Parathyroid adenoma (tissue), 2 donors: ENCODE measurements around the gene DAGLA.

ENCODE experiments used
- H2AFZ ChIP-seq: fragments of 300-600 bp; sonication (generic); one replicate; pipeline ENCODE4 v1.7.0; 2017; ENCODE audit warnings: antibody characterized with exemption, mild to moderate bottlenecking
- H3K27ac ChIP-seq: fragments of 300-600 bp; sonication (generic); one replicate; pipeline ENCODE4 v1.7.0; 2017
- H3K27me3 ChIP-seq: fragments of 300-600 bp; sonication (generic); one replicate; pipeline ENCODE4 v1.7.0; 2017; ENCODE audit warnings: low read length; ENCODE audit not compliant: control insufficient read depth, insufficient read depth
- H3K36me3 ChIP-seq: fragments of 300-600 bp; sonication (generic); one replicate; pipeline ENCODE4 v1.7.0; 2017; ENCODE audit warnings: low read length; ENCODE audit not compliant: control insufficient read depth, insufficient read depth
- H3K4me1 ChIP-seq: fragments of 300-600 bp; sonication (generic); one replicate; pipeline ENCODE4 v1.7.0; 2017; ENCODE audit warnings: control low read depth
- H3K4me2 ChIP-seq: fragments of 300-600 bp; sonication (generic); one replicate; pipeline ENCODE4 v1.7.0; 2017; ENCODE audit warnings: low read length
- H3K4me3 ChIP-seq: fragments of 300-600 bp; sonication (generic); one replicate; pipeline ENCODE4 v1.7.0; 2017; ENCODE audit warnings: low read depth, low read length
- H3K79me2 ChIP-seq: fragments of 300-600 bp; sonication (generic); one replicate; pipeline ENCODE4 v1.7.0; 2017; ENCODE audit warnings: control low read depth
- H3K9ac ChIP-seq: fragments of 300-600 bp; sonication (generic); one replicate; pipeline ENCODE4 v1.7.0; 2017; ENCODE audit warnings: mild to moderate bottlenecking
- H3K9me3 ChIP-seq: fragments of 300-600 bp; sonication (generic); one replicate; pipeline ENCODE4 v1.7.0; 2017; ENCODE audit warnings: low read length; ENCODE audit not compliant: control insufficient read depth
- CTCF ChIP-seq: fragments of 300-600 bp; sonication (generic); IDR thresholded peaks from one replicate; pipeline ENCODE4 v1.7.0; 2017; ENCODE audit warnings: antibody characterized with exemption, mild to moderate bottlenecking
- donor health status: primary hyperparathyroidism.

The DAGLA gene

DNA sequence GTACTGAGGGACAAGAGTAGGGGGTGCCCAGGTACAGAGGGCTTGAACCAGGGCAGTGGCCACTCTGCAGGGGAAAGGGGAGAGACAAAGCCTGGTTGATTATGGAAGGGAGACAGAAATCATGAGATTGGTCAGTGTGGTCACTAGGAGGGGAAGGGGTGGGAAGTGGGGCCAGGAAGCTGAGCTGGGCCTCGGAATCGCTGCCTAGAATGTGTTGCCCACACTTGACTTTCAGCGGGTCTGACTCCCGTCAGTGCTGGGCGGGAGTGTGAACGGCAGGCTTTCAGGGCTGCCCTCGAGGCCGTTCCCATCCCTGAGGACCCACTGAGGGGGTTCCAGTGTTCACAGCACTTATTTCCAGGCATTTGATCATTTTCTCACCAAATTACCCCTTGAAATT, 5.9 kb downstream of the DAGLA start:
- Histone ChIP-seq H3K9me3 (no peaks in the 10 kb centered on the region), H3K4me1 (no peaks in the 10 kb centered on the region), H3K27me3 (no peaks in the 10 kb centered on the region), H3K27ac (no peak overlapping the region), H3K4me2 (no peak overlapping the region), H3K79me2 (no peaks in the 10 kb centered on the region), H3K9ac (no peak overlapping the region), H3K36me3 (no peaks in the 10 kb centered on the region), H2AFZ (no peak overlapping the region), H3K4me3 (no peak overlapping the region)
- no peak for TF ChIP-seq CTCF

GRCh38 chr11:61686469-61686868, 6.3 kb downstream of the DAGLA start:
- H2AFZ ChIP-seq = no peak overlapping the region
- H3K9ac ChIP-seq = no peak overlapping the region
- H3K27me3 ChIP-seq = no peaks in the 10 kb centered on the region
- H3K79me2 ChIP-seq = no peaks in the 10 kb centered on the region
- no peak overlapping the region for H3K27ac ChIP-seq
- no peak for TF ChIP-seq CTCF
- no peaks in the 10 kb centered on the region for H3K4me1 ChIP-seq
- no peak overlapping the region for H3K4me2 ChIP-seq
- no peak overlapping the region for H3K4me3 ChIP-seq
- H3K36me3 ChIP-seq = no peaks in the 10 kb centered on the region
- H3K9me3 ChIP-seq = no peaks in the 10 kb centered on the region

DNA sequence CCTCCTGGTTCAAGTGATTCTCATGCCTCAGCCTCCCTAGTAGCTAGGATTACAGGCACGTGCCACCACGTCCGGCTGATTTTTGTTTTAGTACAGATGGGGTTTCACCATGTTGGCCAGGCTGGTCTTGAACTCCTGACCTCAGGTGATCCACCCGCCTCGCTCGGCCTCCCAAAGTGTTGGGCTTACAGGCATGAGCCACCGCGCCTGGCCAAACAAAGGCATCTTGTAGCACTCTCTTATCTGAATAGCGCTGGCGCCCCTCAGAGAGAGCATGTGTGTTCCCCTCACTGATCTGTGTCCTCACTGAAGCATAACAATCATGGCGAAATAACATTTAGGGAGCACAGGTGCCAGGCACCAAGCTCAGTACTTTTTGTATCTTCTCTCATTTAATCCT, 7.2 kb downstream of the DAGLA start:
- Histone ChIP-seq H3K9me3 (no peaks in the 10 kb centered on the region), H3K79me2 (no peaks in the 10 kb centered on the region), H3K4me2 (no peak overlapping the region), H3K9ac (no peak overlapping the region), H3K27ac (no peak overlapping the region), H3K36me3 (no peaks in the 10 kb centered on the region), H3K27me3 (no peaks in the 10 kb centered on the region), H3K4me1 (no peaks in the 10 kb centered on the region), H3K4me3 (no peak overlapping the region), H2AFZ (no peak overlapping the region)
- no peak for TF ChIP-seq CTCF

DNA sequence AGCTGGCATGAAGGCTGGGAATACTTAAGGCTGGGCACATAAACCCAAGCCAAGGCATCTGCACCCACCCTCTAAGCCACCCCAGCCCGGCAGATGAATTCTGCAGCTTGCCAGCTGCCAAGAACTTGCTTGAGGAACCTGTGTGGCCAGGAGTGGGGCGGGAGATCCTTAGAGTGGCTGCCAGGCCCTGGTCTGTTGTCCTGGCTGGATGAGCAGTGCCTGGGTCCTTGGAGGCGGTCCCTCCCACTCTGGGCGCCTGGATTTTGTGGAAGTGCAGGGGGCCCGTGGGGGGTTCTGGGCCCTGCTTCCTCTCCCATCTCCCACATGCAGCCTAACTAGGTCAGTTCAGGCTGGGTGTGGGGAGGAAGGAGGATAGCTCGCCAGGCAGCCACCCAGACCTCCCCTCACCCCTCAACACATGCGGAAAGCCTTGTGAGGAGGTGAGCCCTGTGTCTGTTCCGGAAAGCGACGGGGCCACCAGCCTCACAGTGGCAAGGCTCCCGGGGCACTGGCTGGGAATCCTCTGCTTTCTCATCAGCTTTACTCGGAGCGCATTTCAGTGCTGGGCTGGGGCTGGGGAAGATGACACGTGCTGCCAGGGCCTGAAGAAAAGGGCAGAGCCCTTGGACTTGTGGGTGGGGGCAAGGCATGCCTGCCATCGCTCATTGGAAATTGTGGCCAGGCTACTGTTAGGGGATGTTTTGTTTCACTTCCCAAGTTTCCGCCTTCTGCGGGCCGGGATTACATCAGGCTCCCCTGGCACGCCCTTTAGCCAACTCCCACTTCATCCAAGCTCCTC, 8.4 kb downstream of the DAGLA start:
- no peaks in the 10 kb centered on the region for H3K79me2 ChIP-seq
- H3K27me3 ChIP-seq = no peaks in the 10 kb centered on the region
- no peak overlapping the region for H3K27ac ChIP-seq
- H3K36me3 ChIP-seq = no peaks in the 10 kb centered on the region
- H3K9ac ChIP-seq = no peak overlapping the region
- no peak overlapping the region for H3K4me3 ChIP-seq
- no peaks in the 10 kb centered on the region for H3K4me1 ChIP-seq
- H2AFZ ChIP-seq = no peak overlapping the region
- no peaks in the 10 kb centered on the region for H3K9me3 ChIP-seq
- no peak for TF ChIP-seq CTCF
- no peak overlapping the region for H3K4me2 ChIP-seq

- Histone ChIP-seq H3K4me3 (no peak overlapping the region), H3K4me1 (no peaks in the 10 kb centered on the region), H3K4me2 (no peak overlapping the region), H3K9ac (no peak overlapping the region), H3K27ac (no peak overlapping the region), H2AFZ (no peak overlapping the region), H3K9me3 (no peaks in the 10 kb centered on the region), H3K79me2 (no peaks in the 10 kb centered on the region), H3K36me3 (no peaks in the 10 kb centered on the region), H3K27me3 (no peaks in the 10 kb centered on the region)
- no peak for TF ChIP-seq CTCF
Measured at GRCh38 chr11:61689164-61689496, 8.9 kb downstream of the DAGLA start.
